ENCODE results near the gene CIDEA.
A peak's percentile ranks its signal among the peaks of the same experiment; 100 is the strongest.

CIDEA gene

DNA sequence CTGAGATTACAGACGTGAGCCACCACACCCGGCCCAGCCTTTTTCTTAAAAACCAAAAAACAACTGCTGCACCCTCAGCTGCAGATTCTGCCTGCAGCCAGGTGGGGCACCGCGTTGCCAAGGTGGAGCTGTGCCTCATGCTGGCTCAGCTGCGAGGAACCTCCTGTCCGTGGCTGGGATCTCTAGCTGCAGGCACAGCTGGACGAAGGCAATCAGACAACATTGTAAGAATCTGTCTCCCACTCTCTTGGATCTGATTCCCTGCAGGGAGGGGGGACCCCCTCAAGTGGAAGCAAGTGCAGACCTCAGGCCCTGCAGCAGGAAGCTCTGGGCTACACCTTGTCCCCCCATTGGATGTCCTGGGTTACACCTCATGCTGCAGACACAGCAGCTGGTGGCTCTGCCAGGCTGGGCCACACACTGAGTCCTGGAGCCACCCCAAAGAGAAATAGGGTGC, 24.1 kb downstream of the CIDEA start:
- no peak for TF ChIP-seq ZNF565 (CRISPR knock-in tag; conservative IDR thresholded peaks at IDR 0.05; ENCODE audit: low read depth)
- TF ChIP-seq, protein P1, sequence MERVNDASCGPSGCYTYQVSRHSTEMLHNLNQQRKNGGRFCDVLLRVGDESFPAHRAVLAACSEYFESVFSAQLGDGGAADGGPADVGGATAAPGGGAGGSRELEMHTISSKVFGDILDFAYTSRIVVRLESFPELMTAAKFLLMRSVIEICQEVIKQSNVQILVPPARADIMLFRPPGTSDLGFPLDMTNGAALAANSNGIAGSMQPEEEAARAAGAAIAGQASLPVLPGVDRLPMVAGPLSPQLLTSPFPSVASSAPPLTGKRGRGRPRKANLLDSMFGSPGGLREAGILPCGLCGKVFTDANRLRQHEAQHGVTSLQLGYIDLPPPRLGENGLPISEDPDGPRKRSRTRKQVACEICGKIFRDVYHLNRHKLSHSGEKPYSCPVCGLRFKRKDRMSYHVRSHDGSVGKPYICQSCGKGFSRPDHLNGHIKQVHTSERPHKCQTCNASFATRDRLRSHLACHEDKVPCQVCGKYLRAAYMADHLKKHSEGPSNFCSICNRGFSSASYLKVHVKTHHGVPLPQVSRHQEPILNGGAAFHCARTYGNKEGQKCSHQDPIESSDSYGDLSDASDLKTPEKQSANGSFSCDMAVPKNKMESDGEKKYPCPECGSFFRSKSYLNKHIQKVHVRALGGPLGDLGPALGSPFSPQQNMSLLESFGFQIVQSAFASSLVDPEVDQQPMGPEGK (CRISPR knock-in tag; IDR thresholded peaks at IDR 0.05; ENCODE audit: borderline replicate concordance): no peak
- TF ChIP-seq ISL1 (CRISPR knock-in tag; IDR thresholded peaks at IDR 0.05): no peak
- TF ChIP-seq, protein P2, sequence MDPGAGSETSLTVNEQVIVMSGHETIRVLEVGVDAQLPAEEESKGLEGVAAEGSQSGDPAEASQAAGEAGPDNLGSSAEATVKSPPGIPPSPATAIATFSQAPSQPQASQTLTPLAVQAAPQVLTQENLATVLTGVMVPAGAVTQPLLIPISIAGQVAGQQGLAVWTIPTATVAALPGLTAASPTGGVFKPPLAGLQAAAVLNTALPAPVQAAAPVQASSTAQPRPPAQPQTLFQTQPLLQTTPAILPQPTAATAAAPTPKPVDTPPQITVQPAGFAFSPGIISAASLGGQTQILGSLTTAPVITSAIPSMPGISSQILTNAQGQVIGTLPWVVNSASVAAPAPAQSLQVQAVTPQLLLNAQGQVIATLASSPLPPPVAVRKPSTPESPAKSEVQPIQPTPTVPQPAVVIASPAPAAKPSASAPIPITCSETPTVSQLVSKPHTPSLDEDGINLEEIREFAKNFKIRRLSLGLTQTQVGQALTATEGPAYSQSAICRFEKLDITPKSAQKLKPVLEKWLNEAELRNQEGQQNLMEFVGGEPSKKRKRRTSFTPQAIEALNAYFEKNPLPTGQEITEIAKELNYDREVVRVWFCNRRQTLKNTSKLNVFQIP (CRISPR knock-in tag; IDR thresholded peaks at IDR 0.05; ENCODE audit: borderline replicate concordance, low read depth): no peak
- no peak for TF ChIP-seq PPARA (CRISPR knock-in tag; IDR thresholded peaks at IDR 0.05; ENCODE audit: borderline replicate concordance)
- no peak for TF ChIP-seq ARNTL (CRISPR knock-in tag; IDR thresholded peaks at IDR 0.05; ENCODE audit: borderline replicate concordance, low read depth)
- no peak for TF ChIP-seq SNAI2 (CRISPR knock-in tag; IDR thresholded peaks at IDR 0.05)
- TF ChIP-seq BACH2 (CRISPR knock-in tag; IDR thresholded peaks at IDR 0.05; ENCODE audit: borderline replicate concordance): no peak
- TF ChIP-seq RARB (CRISPR knock-in tag; IDR thresholded peaks at IDR 0.05): no peak
- no peak for TF ChIP-seq TCF4 (CRISPR knock-in tag; IDR thresholded peaks at IDR 0.05; ENCODE audit: borderline replicate concordance)
- no peak for TF ChIP-seq ZNF8 (CRISPR knock-in tag; IDR thresholded peaks at IDR 0.05)
- TF ChIP-seq OSR1 (CRISPR knock-in tag; IDR thresholded peaks at IDR 0.05): no peak
- no peak for TF ChIP-seq TOX (CRISPR knock-in tag; IDR thresholded peaks at IDR 0.05; ENCODE audit: borderline replicate concordance)
- TF ChIP-seq ZNF70 (CRISPR knock-in tag; IDR thresholded peaks at IDR 0.05): no peak
- ATAC-seq: no peak

DNA sequence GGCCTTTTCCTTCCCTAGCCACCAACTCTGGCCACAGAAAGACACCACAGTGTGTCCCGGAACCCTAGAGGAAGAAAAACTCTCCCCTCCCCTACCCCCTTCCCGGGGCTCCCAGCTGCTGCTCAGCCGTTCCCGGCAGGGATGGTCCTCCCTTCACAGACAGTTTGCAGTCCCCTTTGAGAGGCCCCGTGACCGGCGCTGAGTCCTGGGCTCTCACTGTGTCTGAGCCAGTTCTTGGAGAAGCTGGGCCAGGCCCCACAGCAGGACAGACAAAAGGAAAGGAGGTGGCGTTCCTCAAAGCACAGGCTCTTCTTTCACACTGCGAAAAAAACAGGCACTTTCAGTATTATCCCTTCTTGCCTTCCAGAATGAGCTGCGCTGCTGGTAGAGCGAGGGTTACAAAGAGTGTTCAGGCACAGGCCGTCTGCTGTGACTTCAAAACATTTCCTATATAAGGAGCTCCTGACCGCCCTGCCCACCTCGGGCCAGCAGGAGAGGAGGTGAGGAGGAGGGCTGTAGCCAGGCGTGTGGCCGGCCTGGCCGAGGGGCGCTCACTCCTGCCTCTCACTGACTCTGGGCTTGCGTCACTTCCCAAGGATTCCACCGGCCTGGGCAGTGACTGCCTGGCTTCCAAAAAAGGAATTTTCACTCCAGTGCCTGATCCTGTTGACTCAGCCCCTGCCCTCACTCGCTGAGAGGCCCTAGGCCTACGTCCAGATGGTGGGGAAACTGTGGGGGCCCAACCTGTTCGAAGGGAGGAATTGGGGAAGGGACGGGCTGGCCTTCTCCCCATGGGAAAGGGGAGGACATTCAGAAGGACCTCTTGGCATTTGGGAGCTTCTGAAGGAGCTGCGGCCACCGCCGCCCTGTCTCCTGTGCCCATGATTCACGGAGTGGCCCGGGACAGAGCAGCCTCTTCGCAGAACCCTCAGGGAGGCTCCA, 24.9 kb downstream of the CIDEA start:
- TF ChIP-seq ZFP30 (CRISPR knock-in tag; IDR thresholded peaks at IDR 0.05) (no peak), ISL1 (CRISPR knock-in tag; IDR thresholded peaks at IDR 0.05) (no peak)
- ATAC-seq: peak; percentile 85

DNA sequence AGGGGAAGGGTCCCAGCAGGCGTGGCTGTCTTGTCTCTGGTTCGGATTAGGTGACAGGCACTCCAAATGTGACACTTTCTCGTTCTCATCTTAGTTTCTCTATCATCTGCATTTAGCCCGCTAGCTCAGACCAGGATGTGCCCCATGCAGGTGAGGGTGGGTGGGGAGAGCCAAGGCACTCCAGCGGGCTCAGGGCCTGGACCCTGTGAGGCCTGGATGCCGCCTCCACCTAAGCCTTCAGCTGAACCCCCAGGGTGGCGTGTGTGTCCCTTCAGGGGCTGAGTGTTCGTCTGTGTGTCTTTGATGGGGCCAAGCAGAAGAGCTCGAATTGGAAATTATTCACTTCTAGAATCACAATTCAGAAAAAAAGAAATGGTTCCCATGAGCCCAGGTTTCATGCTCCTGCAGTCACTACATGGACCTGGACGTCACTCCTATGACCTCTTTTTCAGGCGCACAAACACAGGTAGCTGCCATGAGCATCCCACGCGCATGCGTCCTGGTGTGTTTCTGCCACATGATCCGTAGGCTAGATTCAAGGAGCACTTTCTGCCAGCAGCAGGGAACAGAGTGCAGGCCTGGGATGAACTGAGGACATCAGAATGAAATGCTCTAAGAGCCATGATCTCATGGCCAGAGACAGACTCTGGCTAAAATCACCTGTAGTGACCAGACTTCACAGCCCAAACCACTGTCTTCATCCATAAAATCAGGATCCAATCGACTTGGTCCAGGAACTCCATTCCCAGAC, 25.8 kb downstream of the CIDEA start:
- TF ChIP-seq GLIS3 (CRISPR knock-in tag; IDR thresholded peaks at IDR 0.05) (no peak), ZFP3 (CRISPR knock-in tag; IDR thresholded peaks at IDR 0.05) (no peak), RARB (CRISPR knock-in tag; IDR thresholded peaks at IDR 0.05) (no peak)
- TF ChIP-seq, protein P1 (CRISPR knock-in tag; IDR thresholded peaks at IDR 0.05; ENCODE audit: borderline replicate concordance): no peak
- ATAC-seq: no peak

DNA sequence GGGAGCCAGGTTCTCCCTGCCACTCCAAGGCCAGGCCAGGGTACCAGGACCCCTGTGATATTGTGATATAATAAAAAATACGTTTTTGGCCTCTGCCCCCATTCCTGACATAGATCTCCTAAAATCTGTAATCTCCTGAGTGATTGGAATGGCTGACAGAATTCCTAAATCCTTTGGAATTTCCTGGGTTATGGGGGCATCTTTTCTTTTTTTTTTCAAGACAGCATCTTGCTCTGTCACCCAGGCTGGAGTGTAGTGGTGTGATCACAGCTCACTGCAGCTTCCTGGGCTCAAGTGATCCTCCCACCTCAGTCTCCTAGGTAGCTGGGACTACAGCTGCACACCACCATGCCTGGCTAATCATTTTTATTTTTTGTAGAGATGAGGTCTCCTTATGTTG, 27.7 kb downstream of the CIDEA start:
- ATAC-seq: no peak
- TF ChIP-seq ARNTL (CRISPR knock-in tag; IDR thresholded peaks at IDR 0.05; ENCODE audit: borderline replicate concordance, low read depth): no peak
- TF ChIP-seq, protein P2 (CRISPR knock-in tag; IDR thresholded peaks at IDR 0.05; ENCODE audit: borderline replicate concordance, low read depth): no peak
- TF ChIP-seq ISL1 (CRISPR knock-in tag; IDR thresholded peaks at IDR 0.05): no peak
- TF ChIP-seq ZNF8 (CRISPR knock-in tag; IDR thresholded peaks at IDR 0.05): no peak
- TF ChIP-seq RARB (CRISPR knock-in tag; IDR thresholded peaks at IDR 0.05): no peak
- TF ChIP-seq, protein P3, sequence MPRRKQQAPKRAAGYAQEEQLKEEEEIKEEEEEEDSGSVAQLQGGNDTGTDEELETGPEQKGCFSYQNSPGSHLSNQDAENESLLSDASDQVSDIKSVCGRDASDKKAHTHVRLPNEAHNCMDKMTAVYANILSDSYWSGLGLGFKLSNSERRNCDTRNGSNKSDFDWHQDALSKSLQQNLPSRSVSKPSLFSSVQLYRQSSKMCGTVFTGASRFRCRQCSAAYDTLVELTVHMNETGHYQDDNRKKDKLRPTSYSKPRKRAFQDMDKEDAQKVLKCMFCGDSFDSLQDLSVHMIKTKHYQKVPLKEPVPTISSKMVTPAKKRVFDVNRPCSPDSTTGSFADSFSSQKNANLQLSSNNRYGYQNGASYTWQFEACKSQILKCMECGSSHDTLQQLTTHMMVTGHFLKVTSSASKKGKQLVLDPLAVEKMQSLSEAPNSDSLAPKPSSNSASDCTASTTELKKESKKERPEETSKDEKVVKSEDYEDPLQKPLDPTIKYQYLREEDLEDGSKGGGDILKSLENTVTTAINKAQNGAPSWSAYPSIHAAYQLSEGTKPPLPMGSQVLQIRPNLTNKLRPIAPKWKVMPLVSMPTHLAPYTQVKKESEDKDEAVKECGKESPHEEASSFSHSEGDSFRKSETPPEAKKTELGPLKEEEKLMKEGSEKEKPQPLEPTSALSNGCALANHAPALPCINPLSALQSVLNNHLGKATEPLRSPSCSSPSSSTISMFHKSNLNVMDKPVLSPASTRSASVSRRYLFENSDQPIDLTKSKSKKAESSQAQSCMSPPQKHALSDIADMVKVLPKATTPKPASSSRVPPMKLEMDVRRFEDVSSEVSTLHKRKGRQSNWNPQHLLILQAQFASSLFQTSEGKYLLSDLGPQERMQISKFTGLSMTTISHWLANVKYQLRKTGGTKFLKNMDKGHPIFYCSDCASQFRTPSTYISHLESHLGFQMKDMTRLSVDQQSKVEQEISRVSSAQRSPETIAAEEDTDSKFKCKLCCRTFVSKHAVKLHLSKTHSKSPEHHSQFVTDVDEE (CRISPR knock-in tag; IDR thresholded peaks at IDR 0.05): no peak
